Stimulated activated CD4-positive, alpha-beta T cell treated with anti-CD3 and anti-CD28 coated beads, Interleukin-15, amount 100 ng/mL, for 48 hours (primary cell): ENCODE measurements around the gene LSM14B.

Experiments
- DNase-seq, 2 donors: peaks; one replicate each; pipeline ENCODE4 v3.0.0-alpha.2; 2020; ENCODE audit warnings: low read depth in 2 of 2

The LSM14B gene

DNA sequence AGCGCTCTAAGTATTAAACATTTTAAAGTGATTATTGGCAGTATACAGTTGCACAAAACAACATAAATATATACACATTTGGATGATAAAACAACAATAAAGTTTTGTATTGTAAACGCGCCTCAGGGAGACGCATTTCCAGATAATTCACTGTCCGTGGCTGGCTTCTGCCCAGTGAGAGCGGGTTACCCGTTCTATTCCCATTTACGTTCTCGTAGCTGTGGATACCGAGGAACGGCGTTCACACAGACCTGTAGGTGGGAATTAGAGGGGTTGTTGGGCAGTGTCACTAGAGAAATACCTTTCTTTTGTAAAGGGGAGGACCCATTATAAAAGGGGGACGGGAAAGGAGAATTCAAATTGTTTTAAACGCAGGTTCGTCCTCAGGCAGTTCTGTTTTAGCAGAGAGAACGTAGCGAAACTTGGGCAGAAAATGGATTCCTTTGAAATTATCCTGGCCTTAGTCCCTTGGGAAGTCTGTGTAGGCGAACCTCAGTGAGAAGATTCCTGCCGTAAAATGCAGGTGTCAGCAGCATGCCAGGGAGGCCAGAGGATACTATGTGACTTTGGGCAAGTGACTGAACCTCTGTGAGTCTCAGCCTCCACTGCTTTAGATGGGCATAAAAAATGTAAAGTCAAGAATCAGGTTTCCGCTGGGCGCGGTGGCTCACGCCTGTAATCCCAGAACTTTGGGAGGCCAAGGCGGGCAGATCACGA is 61.3 kb downstream of the LSM14B start:
- DNase-seq: no peak
